ENCODE results near the gene DENND4B.

DNA sequence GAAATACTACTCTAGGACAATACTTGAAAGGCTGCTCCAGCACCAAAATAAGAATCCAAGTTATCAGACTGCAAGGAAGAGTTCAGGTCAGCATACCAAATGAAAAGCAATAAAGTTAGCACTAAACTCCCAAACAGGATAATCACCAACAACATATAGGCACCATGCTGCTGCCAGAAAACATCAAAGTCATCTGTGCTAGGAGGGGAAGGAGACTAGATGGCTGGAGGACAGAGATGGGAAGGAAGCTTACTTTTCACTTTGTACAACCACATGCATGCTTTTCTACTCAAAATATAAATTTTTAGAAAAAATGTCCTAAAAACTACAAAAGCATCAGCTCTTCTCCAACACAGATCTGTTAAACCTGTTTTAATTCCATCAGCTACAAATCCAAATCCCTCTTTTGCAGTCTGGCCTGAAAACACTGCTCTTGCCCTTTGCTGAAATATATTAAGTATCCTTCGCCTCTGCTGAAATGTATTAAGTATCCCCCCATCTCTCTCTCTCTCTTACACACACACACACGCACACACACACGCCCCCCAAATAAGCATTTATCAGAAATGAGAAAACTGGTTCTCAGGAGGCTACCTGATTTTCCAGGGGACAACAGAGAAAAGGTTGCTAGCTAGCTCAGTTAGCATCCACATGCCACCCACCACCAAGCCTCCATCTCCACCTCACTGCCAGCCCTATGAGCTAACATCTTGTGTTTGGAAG is 25.3 kb downstream of the DENND4B start:
- TF ChIP-seq, protein P1, sequence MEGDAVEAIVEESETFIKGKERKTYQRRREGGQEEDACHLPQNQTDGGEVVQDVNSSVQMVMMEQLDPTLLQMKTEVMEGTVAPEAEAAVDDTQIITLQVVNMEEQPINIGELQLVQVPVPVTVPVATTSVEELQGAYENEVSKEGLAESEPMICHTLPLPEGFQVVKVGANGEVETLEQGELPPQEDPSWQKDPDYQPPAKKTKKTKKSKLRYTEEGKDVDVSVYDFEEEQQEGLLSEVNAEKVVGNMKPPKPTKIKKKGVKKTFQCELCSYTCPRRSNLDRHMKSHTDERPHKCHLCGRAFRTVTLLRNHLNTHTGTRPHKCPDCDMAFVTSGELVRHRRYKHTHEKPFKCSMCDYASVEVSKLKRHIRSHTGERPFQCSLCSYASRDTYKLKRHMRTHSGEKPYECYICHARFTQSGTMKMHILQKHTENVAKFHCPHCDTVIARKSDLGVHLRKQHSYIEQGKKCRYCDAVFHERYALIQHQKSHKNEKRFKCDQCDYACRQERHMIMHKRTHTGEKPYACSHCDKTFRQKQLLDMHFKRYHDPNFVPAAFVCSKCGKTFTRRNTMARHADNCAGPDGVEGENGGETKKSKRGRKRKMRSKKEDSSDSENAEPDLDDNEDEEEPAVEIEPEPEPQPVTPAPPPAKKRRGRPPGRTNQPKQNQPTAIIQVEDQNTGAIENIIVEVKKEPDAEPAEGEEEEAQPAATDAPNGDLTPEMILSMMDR (conservative IDR thresholded peaks at IDR 0.05) = no peak
- no peak for TF ChIP-seq EZH2 (IDR thresholded peaks at IDR 0.05; ENCODE audit: low read depth)
